ENCODE measurements around the gene CSH1.
"Not testable (repeated sequence)": the region's sequence is repeated elsewhere in the genome, so short reads cannot be mapped to it uniquely, and the experiment has no call there.

CSH1 gene

DNA sequence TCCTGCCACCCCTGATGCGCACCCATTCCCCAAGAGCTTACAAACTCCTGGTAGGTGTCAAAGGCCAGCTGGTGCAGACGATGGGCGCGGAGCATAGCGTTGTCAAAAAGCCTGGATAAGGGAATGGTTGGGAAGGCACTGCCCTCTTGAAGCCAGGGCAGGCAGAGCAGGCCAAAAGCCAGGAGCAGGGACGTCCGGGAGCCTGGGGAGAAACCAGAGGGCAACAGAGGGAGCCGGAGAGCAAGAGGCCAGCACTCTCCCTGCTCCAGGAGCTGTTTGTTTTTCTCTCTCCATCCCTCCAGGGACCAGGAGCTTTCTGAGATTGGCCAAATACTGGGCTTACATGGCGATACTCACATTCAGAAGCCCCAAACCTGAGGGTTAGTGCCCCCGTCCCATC is 21.9 kb upstream of the CSH1 start:
- Histone ChIP-seq H3K4me1 (ENCODE audit: control insufficient read depth in 1 of 2, insufficient read depth in 2 of 2, low read length in 2 of 2) (no peaks in the 10 kb centered on the region), H3K9me3 (ENCODE audit: control insufficient read depth in 1 of 2, low read length in 2 of 2) (no peaks in the 10 kb centered on the region), H3K9ac (ENCODE audit: low read depth in 1 of 2, low read length in 2 of 2) (no peak overlapping the region), H3K36me3 (ENCODE audit: control insufficient read depth in 1 of 2, insufficient read depth in 2 of 2, low read length in 2 of 2) (no peaks in the 10 kb centered on the region), H3K4me3 (ENCODE audit: low read depth in 1 of 2, low read length in 2 of 2) (no peak overlapping the region), H3K27ac (ENCODE audit: low read depth, low read length) (no peak overlapping the region), H3K27me3 (ENCODE audit: control insufficient read depth in 1 of 2, insufficient read depth in 2 of 2, low read length in 2 of 2) (peaks cover 0 to 5% of the 10 kb centered on the region in 2 donors)

DNA sequence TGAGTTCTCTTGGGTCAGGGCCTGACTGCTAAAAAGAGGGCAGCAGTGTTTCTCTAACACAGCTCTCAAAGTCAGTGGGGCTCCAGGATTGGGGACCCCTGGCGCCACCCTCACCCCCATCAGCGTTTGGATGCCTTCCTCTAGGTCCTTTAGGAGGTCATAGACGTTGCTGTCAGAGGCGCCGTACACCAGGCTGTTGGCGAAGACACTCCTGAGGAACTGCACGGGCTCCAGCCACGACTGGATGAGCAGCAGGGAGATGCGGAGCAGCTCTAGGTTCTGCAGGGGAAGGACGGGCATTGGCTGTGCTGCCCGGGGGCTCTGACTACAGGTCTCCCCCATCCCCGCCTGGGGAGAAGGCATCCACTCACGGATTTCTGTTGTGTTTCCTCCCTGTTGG is 21.3 kb upstream of the CSH1 start:
- Histone ChIP-seq H3K4me1 (ENCODE audit: control insufficient read depth in 1 of 2, insufficient read depth in 2 of 2, low read length in 2 of 2) (no peaks in the 10 kb centered on the region), H3K27ac (ENCODE audit: low read depth, low read length) (no peak overlapping the region), H3K9me3 (ENCODE audit: control insufficient read depth in 1 of 2, low read length in 2 of 2) (no peaks in the 10 kb centered on the region), H3K27me3 (ENCODE audit: control insufficient read depth in 1 of 2, insufficient read depth in 2 of 2, low read length in 2 of 2) (peaks cover 0 to 5% of the 10 kb centered on the region in 2 donors), H3K4me3 (ENCODE audit: low read depth in 1 of 2, low read length in 2 of 2) (no peak overlapping the region), H3K9ac (ENCODE audit: low read depth in 1 of 2, low read length in 2 of 2) (no peak overlapping the region), H3K36me3 (ENCODE audit: control insufficient read depth in 1 of 2, insufficient read depth in 2 of 2, low read length in 2 of 2) (no peaks in the 10 kb centered on the region)

DNA sequence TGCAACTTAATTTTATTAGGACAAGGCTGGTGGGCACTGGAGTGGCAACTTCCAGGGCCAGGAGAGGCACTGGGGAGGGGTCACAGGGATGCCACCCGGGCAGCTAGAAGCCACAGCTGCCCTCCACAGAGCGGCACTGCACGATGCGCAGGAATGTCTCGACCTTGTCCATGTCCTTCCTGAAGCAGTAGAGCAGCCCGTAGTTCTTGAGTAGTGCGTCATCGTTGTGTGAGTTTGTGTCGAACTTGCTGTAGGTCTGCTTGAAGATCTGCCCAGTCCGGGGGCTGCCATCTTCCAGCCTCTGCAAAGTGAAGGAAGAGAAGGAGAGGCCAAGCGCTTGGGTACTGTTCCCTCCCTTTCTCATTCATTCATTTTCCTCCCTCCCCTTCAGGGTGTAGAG is 20.8 kb upstream of the CSH1 start:
- not testable (repeated sequence) for H3K9me3 ChIP-seq (ENCODE audit: control insufficient read depth in 1 of 2, low read length in 2 of 2); H3K4me1 ChIP-seq (ENCODE audit: control insufficient read depth in 1 of 2, insufficient read depth in 2 of 2, low read length in 2 of 2); H3K36me3 ChIP-seq (ENCODE audit: control insufficient read depth in 1 of 2, insufficient read depth in 2 of 2, low read length in 2 of 2); H3K27ac ChIP-seq (ENCODE audit: low read depth, low read length); H3K9ac ChIP-seq (ENCODE audit: low read depth in 1 of 2, low read length in 2 of 2); H3K4me3 ChIP-seq (ENCODE audit: low read depth in 1 of 2, low read length in 2 of 2); H3K27me3 ChIP-seq (ENCODE audit: control insufficient read depth in 1 of 2, insufficient read depth in 2 of 2, low read length in 2 of 2)

DNA sequence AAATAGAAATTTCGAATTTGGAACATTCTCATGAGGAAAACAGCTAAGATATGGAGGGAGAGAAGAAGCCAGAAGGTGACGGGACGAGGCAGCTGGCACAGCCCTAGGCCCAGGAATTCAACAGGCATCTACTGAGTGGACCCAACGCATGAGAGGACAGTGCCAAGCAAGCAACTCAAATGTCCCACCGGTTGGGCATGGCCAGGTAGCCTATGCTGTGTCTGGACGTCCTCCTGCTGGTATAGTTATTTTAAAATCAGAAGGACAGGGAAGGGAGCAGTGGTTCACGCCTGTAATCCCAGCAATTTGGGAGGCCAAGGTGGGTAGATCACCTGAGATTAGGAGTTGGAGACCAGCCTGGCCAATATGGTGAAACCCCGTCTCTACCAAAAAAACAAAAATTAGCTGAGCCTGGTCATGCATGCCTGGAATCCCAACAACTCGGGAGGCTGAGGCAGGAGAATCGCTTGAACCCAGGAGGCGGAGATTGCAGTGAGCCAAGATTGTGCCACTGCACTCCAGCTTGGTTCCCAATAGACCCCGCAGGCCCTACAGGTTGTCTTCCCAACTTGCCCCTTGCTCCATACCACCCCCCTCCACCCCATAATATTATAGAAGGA is 20.3 kb upstream of the CSH1 start:
- H3K27ac ChIP-seq (ENCODE audit: low read depth, low read length): no peak overlapping the region
- no peaks in the 10 kb centered on the region for H3K4me1 ChIP-seq (ENCODE audit: control insufficient read depth in 1 of 2, insufficient read depth in 2 of 2, low read length in 2 of 2)
- peak overlapping the region in 1 of 2 donors; percentile 63 for H3K9ac ChIP-seq (ENCODE audit: low read depth in 1 of 2, low read length in 2 of 2)
- no peaks in the 10 kb centered on the region for H3K36me3 ChIP-seq (ENCODE audit: control insufficient read depth in 1 of 2, insufficient read depth in 2 of 2, low read length in 2 of 2)
- peaks cover 0 to 5% of the 10 kb centered on the region in 2 donors for H3K27me3 ChIP-seq (ENCODE audit: control insufficient read depth in 1 of 2, insufficient read depth in 2 of 2, low read length in 2 of 2)
- H3K4me3 ChIP-seq (ENCODE audit: low read depth in 1 of 2, low read length in 2 of 2): no peak overlapping the region
- no peaks in the 10 kb centered on the region for H3K9me3 ChIP-seq (ENCODE audit: control insufficient read depth in 1 of 2, low read length in 2 of 2)

DNA sequence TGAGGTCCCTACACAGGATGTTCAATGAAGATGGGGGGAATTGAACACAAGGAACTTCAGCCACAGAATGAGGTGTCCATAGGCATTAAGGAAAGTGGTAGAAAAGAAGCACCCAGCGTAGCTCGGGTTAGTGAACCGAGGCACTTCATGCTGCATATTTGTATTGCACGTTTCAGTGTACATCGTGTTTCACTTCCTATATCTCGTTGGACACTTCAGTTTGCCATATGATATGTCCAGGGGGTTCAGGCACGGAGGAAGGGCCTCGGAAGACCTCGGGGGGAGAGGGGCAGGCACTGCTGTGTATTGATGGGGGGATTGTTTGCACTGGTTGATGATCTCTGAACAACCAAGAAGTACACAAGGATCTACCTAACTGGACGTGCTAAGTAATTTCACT is 19.4 kb upstream of the CSH1 start:
- not testable (repeated sequence) for H3K27me3 ChIP-seq (ENCODE audit: control insufficient read depth in 1 of 2, insufficient read depth in 2 of 2, low read length in 2 of 2); H3K4me1 ChIP-seq (ENCODE audit: control insufficient read depth in 1 of 2, insufficient read depth in 2 of 2, low read length in 2 of 2); H3K4me3 ChIP-seq (ENCODE audit: low read depth in 1 of 2, low read length in 2 of 2); H3K9ac ChIP-seq (ENCODE audit: low read depth in 1 of 2, low read length in 2 of 2); H3K9me3 ChIP-seq (ENCODE audit: control insufficient read depth in 1 of 2, low read length in 2 of 2); H3K36me3 ChIP-seq (ENCODE audit: control insufficient read depth in 1 of 2, insufficient read depth in 2 of 2, low read length in 2 of 2); H3K27ac ChIP-seq (ENCODE audit: low read depth, low read length)

- no peak overlapping the region for H3K9ac ChIP-seq (ENCODE audit: low read depth in 1 of 2, low read length in 2 of 2)
- H3K4me1 ChIP-seq (ENCODE audit: control insufficient read depth in 1 of 2, insufficient read depth in 2 of 2, low read length in 2 of 2): no peaks in the 10 kb centered on the region
- no peaks in the 10 kb centered on the region for H3K9me3 ChIP-seq (ENCODE audit: control insufficient read depth in 1 of 2, low read length in 2 of 2)
- H3K4me3 ChIP-seq (ENCODE audit: low read depth in 1 of 2, low read length in 2 of 2): no peak overlapping the region
- no peak overlapping the region for H3K27ac ChIP-seq (ENCODE audit: low read depth, low read length)
- no peaks in the 10 kb centered on the region for H3K36me3 ChIP-seq (ENCODE audit: control insufficient read depth in 1 of 2, insufficient read depth in 2 of 2, low read length in 2 of 2)
- H3K27me3 ChIP-seq (ENCODE audit: control insufficient read depth in 1 of 2, insufficient read depth in 2 of 2, low read length in 2 of 2): peaks cover 0 to 5% of the 10 kb centered on the region in 2 donors
Measured at GRCh38 chr17:63914471-63914870, 18.1 kb upstream of the CSH1 start.

- no peak overlapping the region for H3K4me3 ChIP-seq (ENCODE audit: low read depth in 1 of 2, low read length in 2 of 2)
- H3K9me3 ChIP-seq (ENCODE audit: control insufficient read depth in 1 of 2, low read length in 2 of 2): no peaks in the 10 kb centered on the region
- H3K36me3 ChIP-seq (ENCODE audit: control insufficient read depth in 1 of 2, insufficient read depth in 2 of 2, low read length in 2 of 2): no peaks in the 10 kb centered on the region
- H3K27ac ChIP-seq (ENCODE audit: low read depth, low read length): no peak overlapping the region
- no peaks in the 10 kb centered on the region for H3K4me1 ChIP-seq (ENCODE audit: control insufficient read depth in 1 of 2, insufficient read depth in 2 of 2, low read length in 2 of 2)
- no peak overlapping the region for H3K9ac ChIP-seq (ENCODE audit: low read depth in 1 of 2, low read length in 2 of 2)
- peaks cover 0 to 3% of the 10 kb centered on the region in 2 donors for H3K27me3 ChIP-seq (ENCODE audit: control insufficient read depth in 1 of 2, insufficient read depth in 2 of 2, low read length in 2 of 2)
Measured at GRCh38 chr17:63911657-63912100, 15.3 kb upstream of the CSH1 start.

- no peaks in the 10 kb centered on the region for H3K27me3 ChIP-seq (ENCODE audit: control insufficient read depth in 1 of 2, insufficient read depth in 2 of 2, low read length in 2 of 2)
- no peaks in the 10 kb centered on the region for H3K9me3 ChIP-seq (ENCODE audit: control insufficient read depth in 1 of 2, low read length in 2 of 2)
- no peak within 1 kb of the TSS for H3K9ac ChIP-seq (ENCODE audit: low read depth in 1 of 2, low read length in 2 of 2)
- no peak within 1 kb of the TSS for H3K27ac ChIP-seq (ENCODE audit: low read depth, low read length)
- no peaks in the 10 kb centered on the region for H3K4me1 ChIP-seq (ENCODE audit: control insufficient read depth in 1 of 2, insufficient read depth in 2 of 2, low read length in 2 of 2)
- no peak within 1 kb of the TSS for H3K4me3 ChIP-seq (ENCODE audit: low read depth in 1 of 2, low read length in 2 of 2)
- no peaks in the 10 kb centered on the region for H3K36me3 ChIP-seq (ENCODE audit: control insufficient read depth in 1 of 2, insufficient read depth in 2 of 2, low read length in 2 of 2)
Measured at GRCh38 chr17:63911041-63911635, 14.8 kb upstream of the CSH1 start, which contains the start of gene CSHL1. Gene CSHL1, minus strand, starts transcription at chr17:63911258. Its CDS starts 62 bp downstream, at chr17:63911196.

- H3K36me3 ChIP-seq (ENCODE audit: control insufficient read depth in 1 of 2, insufficient read depth in 2 of 2, low read length in 2 of 2): no peaks in the 10 kb centered on the region
- no peak overlapping the region for H3K4me3 ChIP-seq (ENCODE audit: low read depth in 1 of 2, low read length in 2 of 2)
- H3K27ac ChIP-seq (ENCODE audit: low read depth, low read length): no peak overlapping the region
- no peaks in the 10 kb centered on the region for H3K9me3 ChIP-seq (ENCODE audit: control insufficient read depth in 1 of 2, low read length in 2 of 2)
- no peaks in the 10 kb centered on the region for H3K4me1 ChIP-seq (ENCODE audit: control insufficient read depth in 1 of 2, insufficient read depth in 2 of 2, low read length in 2 of 2)
- H3K27me3 ChIP-seq (ENCODE audit: control insufficient read depth in 1 of 2, insufficient read depth in 2 of 2, low read length in 2 of 2): no peaks in the 10 kb centered on the region
- no peak overlapping the region for H3K9ac ChIP-seq (ENCODE audit: low read depth in 1 of 2, low read length in 2 of 2)
Measured at GRCh38 chr17:63910096-63910495, 13.7 kb upstream of the CSH1 start.

DNA sequence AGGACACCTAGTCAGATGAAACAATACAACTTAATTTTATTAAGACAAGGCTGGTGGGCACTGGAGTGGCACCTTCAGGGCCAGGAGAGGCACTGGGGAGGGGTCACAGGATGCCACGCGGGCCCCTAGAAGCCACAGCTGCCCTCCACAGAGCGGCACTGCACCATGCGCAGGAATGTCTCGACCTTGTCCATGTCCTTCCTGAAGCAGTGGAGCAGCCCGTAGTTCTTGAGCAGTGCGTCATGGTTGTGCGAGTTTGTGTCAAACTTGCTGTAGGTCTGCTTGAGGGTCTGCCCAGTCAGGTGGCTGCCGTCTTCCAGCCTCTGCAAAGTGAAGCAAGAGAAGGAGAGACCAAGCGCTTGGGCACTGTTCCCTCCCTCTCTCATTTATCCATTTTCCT is 13.2 kb upstream of the CSH1 start:
- not testable (repeated sequence) for H3K9me3 ChIP-seq (ENCODE audit: control insufficient read depth in 1 of 2, low read length in 2 of 2); H3K27me3 ChIP-seq (ENCODE audit: control insufficient read depth in 1 of 2, insufficient read depth in 2 of 2, low read length in 2 of 2); H3K27ac ChIP-seq (ENCODE audit: low read depth, low read length); H3K9ac ChIP-seq (ENCODE audit: low read depth in 1 of 2, low read length in 2 of 2); H3K4me1 ChIP-seq (ENCODE audit: control insufficient read depth in 1 of 2, insufficient read depth in 2 of 2, low read length in 2 of 2); H3K36me3 ChIP-seq (ENCODE audit: control insufficient read depth in 1 of 2, insufficient read depth in 2 of 2, low read length in 2 of 2); H3K4me3 ChIP-seq (ENCODE audit: low read depth in 1 of 2, low read length in 2 of 2)
